ENCODE measurements around the gene KCNK2.

KCNK2 gene

DNA sequence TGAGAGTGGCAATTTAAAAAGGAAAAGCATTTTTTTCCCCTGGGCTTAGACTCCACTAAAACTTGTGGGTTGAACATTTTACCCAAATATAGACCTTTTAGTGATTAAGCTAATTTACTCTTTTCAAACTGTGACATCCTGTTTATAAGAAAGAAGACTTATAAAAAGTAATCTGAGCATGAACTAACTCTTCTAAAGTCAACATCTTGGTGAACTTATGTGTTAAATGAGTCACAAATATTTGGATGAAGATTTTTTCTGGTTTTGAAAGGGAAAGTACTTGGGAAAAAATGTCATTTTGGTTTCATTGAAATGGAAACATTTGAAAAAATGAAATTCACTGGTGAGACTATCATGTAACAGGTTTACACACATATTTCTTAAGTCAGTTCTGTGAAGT, 109.8 kb downstream of the KCNK2 start:
- in situ Hi-C loops (cut with MboI; ENCODE audit: low sequenced_read_pairs, unreplicated experiment) = no loop called here
- DNase-seq (ENCODE audit: low spot score) = no peak
- TF ChIP-seq, protein P1, sequence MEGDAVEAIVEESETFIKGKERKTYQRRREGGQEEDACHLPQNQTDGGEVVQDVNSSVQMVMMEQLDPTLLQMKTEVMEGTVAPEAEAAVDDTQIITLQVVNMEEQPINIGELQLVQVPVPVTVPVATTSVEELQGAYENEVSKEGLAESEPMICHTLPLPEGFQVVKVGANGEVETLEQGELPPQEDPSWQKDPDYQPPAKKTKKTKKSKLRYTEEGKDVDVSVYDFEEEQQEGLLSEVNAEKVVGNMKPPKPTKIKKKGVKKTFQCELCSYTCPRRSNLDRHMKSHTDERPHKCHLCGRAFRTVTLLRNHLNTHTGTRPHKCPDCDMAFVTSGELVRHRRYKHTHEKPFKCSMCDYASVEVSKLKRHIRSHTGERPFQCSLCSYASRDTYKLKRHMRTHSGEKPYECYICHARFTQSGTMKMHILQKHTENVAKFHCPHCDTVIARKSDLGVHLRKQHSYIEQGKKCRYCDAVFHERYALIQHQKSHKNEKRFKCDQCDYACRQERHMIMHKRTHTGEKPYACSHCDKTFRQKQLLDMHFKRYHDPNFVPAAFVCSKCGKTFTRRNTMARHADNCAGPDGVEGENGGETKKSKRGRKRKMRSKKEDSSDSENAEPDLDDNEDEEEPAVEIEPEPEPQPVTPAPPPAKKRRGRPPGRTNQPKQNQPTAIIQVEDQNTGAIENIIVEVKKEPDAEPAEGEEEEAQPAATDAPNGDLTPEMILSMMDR (IDR thresholded peaks at IDR 0.05; ENCODE audit: borderline replicate concordance, control extremely low read depth, extremely low read depth, insufficient read depth, missing control alignments) = no peak

DNA sequence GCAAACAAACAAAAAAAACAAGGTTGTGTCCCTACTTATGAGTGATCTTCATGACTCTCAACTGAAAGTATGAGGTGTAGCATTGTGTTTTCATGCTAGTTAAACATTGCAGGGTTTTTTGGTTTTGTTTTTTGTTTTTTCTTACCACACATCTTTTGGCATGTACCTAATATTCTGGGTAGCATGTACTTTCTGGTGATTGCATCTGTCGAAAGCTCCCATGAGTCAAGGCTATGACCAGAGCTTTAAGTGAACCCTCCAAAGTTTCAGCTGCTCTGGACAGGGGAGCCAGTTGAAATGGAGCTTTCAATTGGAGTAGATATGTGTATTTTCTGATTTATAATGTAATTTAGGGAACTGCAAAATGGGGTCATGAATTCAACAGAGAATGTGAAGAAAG, 115.5 kb downstream of the KCNK2 start:
- TF ChIP-seq, protein P1 (IDR thresholded peaks at IDR 0.05; ENCODE audit: borderline replicate concordance, control extremely low read depth, extremely low read depth, insufficient read depth, missing control alignments) = no peak
- in situ Hi-C loops (cut with MboI; ENCODE audit: low sequenced_read_pairs, unreplicated experiment) = no loop called here
- DNase-seq (ENCODE audit: low spot score) = no peak

DNA sequence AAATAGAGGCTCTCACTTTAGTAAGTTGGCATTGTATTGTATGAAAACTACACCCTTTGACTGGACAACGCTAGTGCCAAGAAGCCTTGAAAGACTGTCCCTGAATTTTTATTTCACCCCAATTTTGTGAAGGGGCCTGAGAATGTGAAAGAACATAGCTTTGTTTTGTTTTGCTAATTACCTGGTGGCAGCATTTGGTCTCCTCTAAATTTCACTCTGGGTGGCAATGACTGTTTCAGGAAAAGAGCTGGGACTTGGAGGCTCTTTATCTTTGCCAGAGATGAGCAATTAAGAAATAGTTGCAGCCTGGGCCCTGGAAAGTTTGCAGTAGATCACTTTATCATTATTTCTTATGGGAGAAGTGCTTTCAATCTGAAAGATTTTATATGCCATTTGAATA, 117.6 kb downstream of the KCNK2 start:
- in situ Hi-C loops (cut with MboI; ENCODE audit: low sequenced_read_pairs, unreplicated experiment) = no loop called here
- DNase-seq (ENCODE audit: low spot score) = no peak
- TF ChIP-seq, protein P1 (IDR thresholded peaks at IDR 0.05; ENCODE audit: borderline replicate concordance, control extremely low read depth, extremely low read depth, insufficient read depth, missing control alignments) = no peak

DNA sequence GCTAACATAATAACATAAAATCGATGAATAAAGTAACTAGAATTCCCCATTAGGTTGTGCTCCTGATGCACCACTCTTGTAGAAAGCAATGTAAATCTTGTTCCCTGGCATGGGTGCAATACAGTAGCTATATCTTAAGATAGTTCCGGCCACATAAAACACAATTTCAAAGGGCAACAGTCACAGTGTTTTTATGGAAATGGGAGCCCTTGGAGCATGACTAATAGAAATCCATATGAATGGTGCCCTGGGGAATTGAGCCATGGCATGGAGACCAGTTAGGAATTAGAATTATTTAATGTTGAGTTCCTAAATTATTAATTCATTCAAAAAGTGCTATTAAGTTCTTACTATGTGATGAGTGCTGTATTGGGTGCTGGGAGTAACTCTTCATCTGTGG, 118.7 kb downstream of the KCNK2 start:
- TF ChIP-seq, protein P1 (IDR thresholded peaks at IDR 0.05; ENCODE audit: borderline replicate concordance, control extremely low read depth, extremely low read depth, insufficient read depth, missing control alignments) = no peak
- no peak for DNase-seq (ENCODE audit: low spot score)
- in situ Hi-C loops (cut with MboI; ENCODE audit: low sequenced_read_pairs, unreplicated experiment) = no loop called here

DNA sequence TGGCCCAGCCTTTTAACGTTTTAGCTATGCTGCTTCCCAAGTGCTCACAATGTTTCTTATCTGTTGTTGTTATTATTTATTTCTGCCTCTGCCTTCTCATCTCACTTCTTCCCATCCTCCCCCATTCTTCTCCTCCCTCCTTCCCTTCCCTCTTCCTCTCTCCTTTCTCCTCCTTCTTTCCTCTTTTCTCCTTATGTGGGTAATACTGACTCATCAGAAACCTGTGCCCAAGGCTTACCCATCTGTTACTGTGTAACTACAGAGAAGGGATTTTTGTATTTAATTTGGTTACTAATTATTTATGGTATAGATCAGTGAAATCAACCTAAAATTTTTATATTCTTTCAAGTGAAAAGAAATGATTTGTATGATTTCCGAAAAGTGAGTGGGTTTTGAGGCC, 120.3 kb downstream of the KCNK2 start:
- no peak for DNase-seq (ENCODE audit: low spot score)
- TF ChIP-seq, protein P1 (IDR thresholded peaks at IDR 0.05; ENCODE audit: borderline replicate concordance, control extremely low read depth, extremely low read depth, insufficient read depth, missing control alignments) = no peak
- in situ Hi-C loops (cut with MboI; ENCODE audit: low sequenced_read_pairs, unreplicated experiment) = no loop called here

DNA sequence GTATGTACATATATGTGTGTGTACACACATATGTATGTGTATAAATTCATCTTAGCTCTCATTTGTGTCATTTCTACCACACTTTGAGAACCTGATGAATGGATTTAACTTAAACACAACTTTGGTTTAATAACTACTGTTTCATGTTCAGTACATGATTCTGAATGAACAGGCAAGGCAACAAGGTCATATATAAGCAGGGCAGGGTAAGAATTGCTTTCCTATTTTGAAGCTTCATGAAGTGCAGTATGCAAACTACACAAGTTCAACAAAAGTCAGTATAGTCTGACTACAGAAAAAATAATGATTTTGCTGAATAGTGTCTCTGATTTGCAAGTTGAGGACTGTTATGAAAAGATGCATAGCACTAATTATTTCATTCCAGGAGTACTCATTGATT, 127.6 kb downstream of the KCNK2 start:
- in situ Hi-C loops (cut with MboI; ENCODE audit: low sequenced_read_pairs, unreplicated experiment) = no loop called here
- TF ChIP-seq, protein P1 (IDR thresholded peaks at IDR 0.05; ENCODE audit: borderline replicate concordance, control extremely low read depth, extremely low read depth, insufficient read depth, missing control alignments) = no peak
- no peak for DNase-seq (ENCODE audit: low spot score)

DNA sequence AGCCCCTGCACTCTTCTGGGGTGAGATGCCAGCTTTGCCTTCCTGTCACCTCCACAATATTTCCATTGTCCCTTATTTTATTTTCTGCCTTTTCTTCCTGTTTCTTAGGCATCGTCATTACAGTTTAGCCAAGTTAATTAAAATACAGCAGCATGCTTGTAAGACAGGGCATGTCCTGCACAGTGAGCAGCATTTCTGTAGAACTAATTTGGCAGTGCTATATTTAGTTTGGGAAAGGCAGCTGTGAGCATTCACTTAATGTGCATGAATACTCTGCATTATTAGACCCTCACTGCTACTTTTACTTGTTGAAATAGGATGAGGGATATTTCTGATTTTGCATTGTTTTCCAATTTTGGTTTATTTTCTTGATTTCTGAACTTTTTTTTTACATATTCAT, 133.3 kb downstream of the KCNK2 start:
- no peak for DNase-seq (ENCODE audit: low spot score)
- in situ Hi-C loops (cut with MboI; ENCODE audit: low sequenced_read_pairs, unreplicated experiment) = no loop called here
- TF ChIP-seq, protein P1 (IDR thresholded peaks at IDR 0.05; ENCODE audit: borderline replicate concordance, control extremely low read depth, extremely low read depth, insufficient read depth, missing control alignments) = no peak
